IMR-90 (cell line): ENCODE measurements around the gene DYSF. TPM values are rescaled to one million over a fixed set of nuclear protein-coding genes. Genes with fewer than 3 reads are reported as not detected.

Experiments used
- ATAC-seq: fragments of 200-7000 bp; cut with Tn5 transposase; 2 replicates; pipeline ENCODE4 v1.9.1; 2020; ENCODE audit warnings: low read depth, mild to moderate bottlenecking, moderate library complexity
- BruUV-seq: library from RNA; stranded (reverse); fragments of 400-500 nt; replicated peaks from 2 replicates; lab custom pipeline; 2021; lab: Mats Ljungman, UMichigan
- CTCF ChIA-PET: fragments of 300-600 bp; formaldehyde crosslinking; extraction: SDS; loops from one replicate; lab custom pipeline; 2021; ENCODE audit warnings: antibody characterized with exemption; lab: Yijun Ruan, JAX
- POLR2A ChIA-PET: fragments of 300-600 bp; sonication (Branson Sonifier 250); formaldehyde crosslinking; loops from one replicate; lab custom pipeline; 2022; ENCODE audit warnings: antibody characterized with exemption; ENCODE audit not compliant: unreplicated experiment; lab: Charles Lee
- DNase-seq: peaks from one replicate; pipeline ENCODE4 v3.0.0; 2013
- H2AFZ ChIP-seq: replicated peaks from 2 replicates; pipeline ENCODE3; 2013; ENCODE audit warnings: low read length, mild to moderate bottlenecking; ENCODE audit not compliant: poor library complexity
- H2AK5ac ChIP-seq: 2 replicates; pipeline ENCODE4 v1.6.1; 2013; ENCODE audit warnings: low read depth, low read length, inconsistent platforms
- H2AK9ac ChIP-seq: replicated peaks from 2 replicates; pipeline ENCODE3; 2013; ENCODE audit warnings: mild to moderate bottlenecking, low read depth, low read length, moderate library complexity; ENCODE audit not compliant: poor library complexity
- H2BK120ac ChIP-seq: 2 replicates; pipeline ENCODE4 v1.6.1; 2013; ENCODE audit warnings: low read depth, low read length, inconsistent platforms
- H2BK15ac ChIP-seq: 3 replicates; pipeline ENCODE4 v1.6.1; 2013; ENCODE audit warnings: low read depth, low read length, inconsistent platforms
- H2BK20ac ChIP-seq: 2 replicates; pipeline ENCODE4 v1.6.1; 2013; ENCODE audit warnings: low read depth, mild to moderate bottlenecking, inconsistent platforms, low read length, moderate library complexity
- H2BK5ac ChIP-seq: 2 replicates; pipeline ENCODE4 v1.6.1; 2013; ENCODE audit warnings: mild to moderate bottlenecking, low read depth, low read length, inconsistent platforms; ENCODE audit not compliant: poor library complexity, severe bottlenecking
- H3K14ac ChIP-seq: replicated peaks from 2 replicates; pipeline ENCODE4 v1.6.1; 2013; ENCODE audit warnings: low read depth, low read length, inconsistent platforms
- H3K18ac ChIP-seq: 2 replicates; pipeline ENCODE4 v1.6.1; 2013; ENCODE audit warnings: low read depth, low read length, control low read depth
- H3K23ac ChIP-seq: 2 replicates; pipeline ENCODE4 v1.6.1; 2013; ENCODE audit warnings: low read depth, low read length, inconsistent platforms
- H3K27ac ChIP-seq: 2 replicates; pipeline ENCODE4 v1.5.1; 2013; ENCODE audit warnings: mild to moderate bottlenecking, control low read depth, low read length; ENCODE audit not compliant: insufficient read depth
- H3K27me3 ChIP-seq: 2 replicates; pipeline ENCODE4 v1.6.1; 2013; ENCODE audit warnings: low read length; ENCODE audit not compliant: control insufficient read depth, insufficient read depth
- H3K36me3 ChIP-seq: 2 replicates; pipeline ENCODE4 v1.6.1; 2013; ENCODE audit warnings: low read length, mixed read lengths; ENCODE audit not compliant: control insufficient read depth, insufficient read depth
- H3K4ac ChIP-seq: 2 replicates; pipeline ENCODE4 v1.6.1; 2013; ENCODE audit warnings: low read depth, low read length, inconsistent platforms
- H3K4me1 ChIP-seq: 2 replicates; pipeline ENCODE4 v1.6.1; 2013; ENCODE audit warnings: low read length, mixed read lengths; ENCODE audit not compliant: control insufficient read depth, insufficient read depth
- H3K4me2 ChIP-seq: 2 replicates; pipeline ENCODE4 v1.6.1; 2013; ENCODE audit warnings: low read depth, mild to moderate bottlenecking, control low read depth, low read length, moderate library complexity
- H3K4me3 ChIP-seq: 2 replicates; pipeline ENCODE4 v1.5.1; 2013; ENCODE audit warnings: low read depth, mild to moderate bottlenecking, control low read depth, low read length, moderate library complexity; ENCODE audit not compliant: insufficient read depth
- H3K56ac ChIP-seq: 2 replicates; pipeline ENCODE4 v1.6.1; 2013; ENCODE audit warnings: low read length, inconsistent platforms; ENCODE audit not compliant: insufficient read depth; ENCODE audit errors: extremely low read depth
- H3K79me1 ChIP-seq, 2 experiments: 2 replicates each; pipeline ENCODE4 v1.6.1; 2013; ENCODE audit warnings: low read length in 2 of 2, inconsistent platforms in 1 of 2, low read depth in 1 of 2
- H3K9ac ChIP-seq: 2 replicates; pipeline ENCODE4 v1.6.1; 2013; ENCODE audit warnings: low read depth, low read length, control low read depth
- H3K9me1 ChIP-seq: 2 replicates; pipeline ENCODE4 v1.6.1; 2013; ENCODE audit warnings: low read length, inconsistent platforms; ENCODE audit not compliant: insufficient read depth
- H3K9me3 ChIP-seq: 2 replicates; pipeline ENCODE4 v1.6.1; 2013; ENCODE audit warnings: low read length; ENCODE audit not compliant: control insufficient read depth, insufficient read depth
- H4K20me1 ChIP-seq: 2 replicates; pipeline ENCODE4 v1.6.1; 2013; ENCODE audit warnings: low read length, inconsistent platforms; ENCODE audit not compliant: insufficient read depth
- H4K5ac ChIP-seq: 2 replicates; pipeline ENCODE4 v1.6.1; 2013; ENCODE audit warnings: mild to moderate bottlenecking, low read depth, low read length, control low read depth
- H4K8ac ChIP-seq, 2 experiments: 2 replicates each; pipeline ENCODE4 v1.6.1; 2013; ENCODE audit warnings: low read depth in 2 of 2, low read length in 2 of 2, control low read depth in 1 of 2, inconsistent platforms in 1 of 2
- H4K91ac ChIP-seq: 2 replicates; pipeline ENCODE4 v1.6.1; 2013; ENCODE audit warnings: low read depth, low read length, inconsistent platforms; ENCODE audit not compliant: insufficient read depth
- USF2 ChIP-seq: fragments of 150-350 bp; IDR thresholded peaks from 2 replicates; pipeline ENCODE4 v1.6.1; 2017; ENCODE audit warnings: mild to moderate bottlenecking, antibody characterized with exemption, low read length, low read depth
- WGBS, 2 experiments: methylation state at CpG; one replicate each; pipeline versions ENCODE4 v1.1.5 to v1.1.7; 2013; ENCODE audit warnings: missing lambda C conversion rate in 2 of 2; ENCODE audit not compliant: insufficient read length in 1 of 2; ENCODE audit errors: extremely low coverage in 2 of 2; 5-methylcytosine and 5-hydroxymethylcytosine counted together
- dilution Hi-C: fragments of 300-500 bp; cut with HindIII; formaldehyde crosslinking; loops from one replicate; pipeline ENCODE4 v1.14.3; 2018; ENCODE audit warnings: low sequenced_read_pairs; ENCODE audit not compliant: unreplicated experiment
- in situ Hi-C: fragments of 300-500 bp; cut with MboI; formaldehyde crosslinking; loops from 3 replicates; pipeline ENCODE4 v1.14.3; 2019; ENCODE audit warnings: low sequenced_read_pairs, inconsistent platforms, mixed read lengths
- intact Hi-C: fragments of 100-400 bp; cut with micrococcal nuclease; formaldehyde crosslinking; loops from 2 replicates; pipeline ENCODE4 v1.10.0; 2022
- polyA plus RNA-seq, 3 experiments: library from polyadenylated mRNA; depleted of rRNA; stranded (reverse); fragments of >200 nt; gene quantifications; 2 replicates each; pipeline ENCODE4 v1.2.3, GENCODE V29; 2012; ENCODE audit warnings: low replicate concordance in 1 of 3
- total RNA-seq: library from RNA; depleted of rRNA; stranded (reverse); fragments of >200 nt; gene quantifications from 2 replicates; pipeline ENCODE4 v1.2.3, GENCODE V29; 2012

DYSF gene
- total and polyA plus RNA-seq, 2 of the 4 experiments (the other 2 are of a cell fraction): 0.09 to 0.18 TPM

GRCh38 chr2:71422786-71423185 is 30.6 kb upstream of the DYSF start:
- Histone ChIP-seq H3K56ac (no peak overlapping the region), H3K9me3 (no peaks in the 10 kb centered on the region), H3K4me3 (no peak overlapping the region), H3K23ac (no peak overlapping the region), H4K91ac (no peak overlapping the region), H4K5ac (no peak overlapping the region), H3K27me3 (no peaks in the 10 kb centered on the region), H2AFZ (no peak overlapping the region), H3K4me1 (no peaks in the 10 kb centered on the region; the same call in 1 of the 2 replicates), H2AK5ac (no peak overlapping the region), H3K4ac (no peak overlapping the region), H2BK15ac (no peak overlapping the region), H3K79me1 (peaks cover 0 to 3% of the 10 kb centered on the region in 2 experiments), H2AK9ac (no peak overlapping the region), H3K9ac (no peak overlapping the region), H4K8ac (no peak overlapping the region), H4K20me1 (no peaks in the 10 kb centered on the region), H3K27ac (no peak overlapping the region), H3K14ac (no peak overlapping the region), H3K9me1 (no peaks in the 10 kb centered on the region), H2BK5ac (no peak overlapping the region), H2BK120ac (no peak overlapping the region), H2BK20ac (no peak overlapping the region), H3K36me3 (peaks cover 19% of the 10 kb centered on the region), H3K4me2 (no peak overlapping the region), H3K18ac (no peak overlapping the region)
- intact Hi-C loops: loop anchor here (2.0 kb wide), 1 partner anchor 16 kb away; no protein-coding TSS in a partner anchor
- no peak for DNase-seq
- in situ Hi-C loops: no loop called here
- TF ChIP-seq USF2: no peak
- ATAC-seq: no peak
- dilution Hi-C loops: no loop called here
- BruUV-seq: no TSS peak
- no CpG with 5 or more reads among the region's 2 CpGs for WGBS, 2 experiments
- ChIA-PET POLR2A (no interaction called here), CTCF (no interaction called here)
